ENCODE measurements around the gene METTL21A.

METTL21A gene

GRCh38 chr2:207624185-207625013, 795 bp downstream of the METTL21A start:
- DNase-seq (ENCODE audit: low read depth in 4 of 4, low spot score in 1 of 4) = peak; percentile 21 to 52 (median 44)

- no peak for DNase-seq (ENCODE audit: low read depth in 4 of 4, low spot score in 1 of 4)
Observed at GRCh38 chr2:207621501-207622039, 3.6 kb downstream of the METTL21A start.

- DNase-seq (ENCODE audit: low read depth in 4 of 4, low spot score in 1 of 4) = no peak
Observed at GRCh38 chr2:207619764-207620203, 5.4 kb downstream of the METTL21A start.

- DNase-seq (ENCODE audit: low read depth in 4 of 4, low spot score in 1 of 4) = no peak
Observed at GRCh38 chr2:207617011-207617671, 8.1 kb downstream of the METTL21A start.

GRCh38 chr2:207616185-207616584, 9.0 kb downstream of the METTL21A start:
- no peak for DNase-seq (ENCODE audit: low read depth in 4 of 4, low spot score in 1 of 4)

- DNase-seq (ENCODE audit: low read depth in 4 of 4, low spot score in 1 of 4) = no peak
Observed at GRCh38 chr2:207614824-207615223, 10.4 kb downstream of the METTL21A start.

- no peak for DNase-seq (ENCODE audit: low read depth in 4 of 4, low spot score in 1 of 4)
Observed at GRCh38 chr2:207612714-207613113, 12.5 kb downstream of the METTL21A start.

- no peak for DNase-seq (ENCODE audit: low read depth in 4 of 4, low spot score in 1 of 4)
Observed at GRCh38 chr2:207606829-207607228, 18.4 kb downstream of the METTL21A start.

GRCh38 chr2:207606399-207606798, 18.8 kb downstream of the METTL21A start:
- no peak for DNase-seq (ENCODE audit: low read depth in 4 of 4, low spot score in 1 of 4)

- no peak for DNase-seq (ENCODE audit: low read depth in 4 of 4, low spot score in 1 of 4)
Observed at GRCh38 chr2:207603486-207603885, 21.7 kb downstream of the METTL21A start.

GRCh38 chr2:207601774-207602173, 23.4 kb downstream of the METTL21A start:
- no peak for DNase-seq (ENCODE audit: low read depth in 4 of 4, low spot score in 1 of 4)

- DNase-seq (ENCODE audit: low read depth in 4 of 4, low spot score in 1 of 4) = no peak
Observed at GRCh38 chr2:207600231-207600630, 25.0 kb downstream of the METTL21A start.

- no peak for DNase-seq (ENCODE audit: low read depth in 4 of 4, low spot score in 1 of 4)
Observed at GRCh38 chr2:207599636-207600035, 25.6 kb downstream of the METTL21A start.

GRCh38 chr2:207594731-207595130, 30.5 kb downstream of the METTL21A start:
- no peak for DNase-seq (ENCODE audit: low read depth in 4 of 4, low spot score in 1 of 4)

- DNase-seq (ENCODE audit: low read depth in 4 of 4, low spot score in 1 of 4) = no peak
Observed at GRCh38 chr2:207594264-207594663, 30.9 kb downstream of the METTL21A start.

- DNase-seq (ENCODE audit: low read depth in 4 of 4, low spot score in 1 of 4) = no peak
Observed at GRCh38 chr2:207593277-207593676, 31.9 kb downstream of the METTL21A start.

- no peak for DNase-seq (ENCODE audit: low read depth in 4 of 4, low spot score in 1 of 4)
Observed at GRCh38 chr2:207589143-207589542, 36.1 kb downstream of the METTL21A start.

GRCh38 chr2:207587305-207587704, 37.9 kb downstream of the METTL21A start:
- DNase-seq (ENCODE audit: low read depth in 4 of 4, low spot score in 1 of 4) = no peak

GRCh38 chr2:207584952-207585351, 40.2 kb downstream of the METTL21A start:
- DNase-seq (ENCODE audit: low read depth in 4 of 4, low spot score in 1 of 4) = no peak

GRCh38 chr2:207571370-207571769, 53.8 kb downstream of the METTL21A start:
- DNase-seq (ENCODE audit: low read depth in 4 of 4, low spot score in 1 of 4) = no peak

- no peak for DNase-seq (ENCODE audit: low read depth in 4 of 4, low spot score in 1 of 4)
Observed at GRCh38 chr2:207567671-207568070, 57.5 kb downstream of the METTL21A start.

Measured in stimulated activated CD4-positive, alpha-beta T cell treated with anti-CD3 and anti-CD28 coated beads, Interleukin-1b, Interleukin-23, amount 100 ng/mL, for 24 hours (primary cell).